Stomach (tissue), 9 donors: ENCODE measurements around the gene XRCC5. TPM values are rescaled to one million over a fixed set of nuclear protein-coding genes. Genes with fewer than 3 reads are reported as not detected.
A peak's percentile ranks its signal among the peaks of the same experiment; 100 is the strongest.

Experiments
- DNase-seq, 2 donors: peaks; one replicate each; pipeline versions ENCODE4 v3.0.0 to v3.0.0-alpha.2; 2013 to 2019
- H3K27ac ChIP-seq, 5 donors: fragments of 200-600 bp in 4 of 5; sonication (generic) in 4 of 5; one replicate each; pipeline ENCODE4 v1.5.1; 2013 to 2019; ENCODE audit warnings: mild to moderate bottlenecking in 1 of 5, moderate library complexity in 1 of 5
- H3K27me3 ChIP-seq, 3 donors: fragments of 200-600 bp; sonication (generic); one replicate each; pipeline ENCODE4 v1.5.1; 2017 to 2019; ENCODE audit warnings: mixed run types in 1 of 3
- H3K36me3 ChIP-seq, 4 donors: fragments of 200-600 bp; sonication (generic); 1 replicate in 3 of 4; 2 replicates in 1 of 4; pipeline ENCODE4 v1.5.1; 2016 to 2019
- H3K4me1 ChIP-seq, 4 donors: fragments of 200-600 bp; sonication (generic); one replicate each; pipeline ENCODE4 v1.5.1; 2016 to 2019
- H3K4me3 ChIP-seq, 4 donors: fragments of 200-600 bp; sonication (generic) in 3 of 4; one replicate each; pipeline ENCODE4 v1.5.1; 2016 to 2019; ENCODE audit warnings: mild to moderate bottlenecking in 1 of 4
- H3K9me3 ChIP-seq, 4 donors: fragments of 200-600 bp; sonication (generic); one replicate each; pipeline ENCODE4 v1.5.1; 2016 to 2019
- CTCF ChIP-seq, 7 experiments: fragments of 450-650 bp in 4 of 7; fragments of 200-600 bp in 3 of 7; sonication (generic) in 3 of 7; IDR thresholded peaks; one replicate each; pipeline ENCODE4 v1.5.1; 2016 to 2019; ENCODE audit warnings: antibody characterized with exemption in 7 of 7, control low read depth in 2 of 7, mild to moderate bottlenecking in 1 of 7
- EP300 ChIP-seq: sonication (generic); formaldehyde crosslinking; IDR thresholded peaks from one replicate; pipeline ENCODE4 v1.6.1; 2017; ENCODE audit warnings: antibody characterized with exemption
- POLR2A ChIP-seq, 4 donors: fragments of 450-650 bp; IDR thresholded peaks; one replicate each; pipeline ENCODE4 v1.6.1; 2016; ENCODE audit warnings: antibody characterized with exemption in 4 of 4, control low read depth in 2 of 4, mild to moderate bottlenecking in 1 of 4, moderate library complexity in 1 of 4
- POLR2AphosphoS5 ChIP-seq, 3 donors: sonication (generic); formaldehyde crosslinking; IDR thresholded peaks; one replicate each; pipeline ENCODE4 v1.6.1; 2016; ENCODE audit warnings: antibody characterized with exemption in 3 of 3
- WGBS, 5 donors: extraction: QIAGEN DNeasy Blood & Tissue Kit in 3 of 5; methylation state at CpG; one replicate each; pipeline versions ENCODE4 v1.1.5 to v1.1.7; 2013 to 2018; 5-methylcytosine and 5-hydroxymethylcytosine counted together
- intact Hi-C: fragments of 100-400 bp; cut with DNase I; formaldehyde crosslinking; loops from one replicate; pipeline ENCODE4 v1.15.1; 2023; ENCODE audit warnings: low total_unique reads
- polyA plus RNA-seq, 3 donors: library from polyadenylated mRNA; stranded (reverse); fragments of 200-250 nt; gene quantifications; one replicate each; pipeline ENCODE4 v1.2.3, GENCODE V29; 2013
- total RNA-seq, 5 donors: library from RNA; depleted of rRNA; stranded (reverse); fragments of >200 nt; gene quantifications; one replicate each; pipeline versions ENCODE4 v1.1.0 to v1.2.3, GENCODE V29; 2014 to 2016
- donor health status: healthy with polysubstance abuse.
- donor health status: Bipolar disorder and iron deficiency.
- donor health status: healthy.

The XRCC5 gene
- total and polyA plus RNA-seq, 8 donors, result 70.2 to 302 (median 92.9) TPM

GRCh38 chr2:216235896-216236295, 126.7 kb downstream of the XRCC5 start:
- DNase-seq, result no peak
- Histone ChIP-seq H3K27ac (no peak overlapping the region), H3K36me3 (no peaks in the 10 kb centered on the region), H3K27me3 (no peaks in the 10 kb centered on the region), H3K9me3 (peaks cover 3 to 27% (median 24%) of the 10 kb centered on the region in 4 donors), H3K4me3 (no peak overlapping the region), H3K4me1 (no peaks in the 10 kb centered on the region)
- WGBS, 5 donors, result 96 to 100% (median 97%) methylated on average over 1 of the region's 1 CpG
- TF ChIP-seq EP300 (no peak), CTCF (IDR thresholded peaks at IDR 0.05) (no peak), POLR2A (IDR thresholded peaks at IDR 0.05) (no peak), POLR2AphosphoS5 (IDR thresholded peaks at IDR 0.05) (no peak)
- intact Hi-C loops, result no loop called here

- Histone ChIP-seq H3K9me3 (peaks cover 3 to 22% (median 20%) of the 10 kb centered on the region in 4 donors), H3K27ac (no peak overlapping the region), H3K27me3 (no peaks in the 10 kb centered on the region), H3K4me3 (no peak overlapping the region), H3K36me3 (no peaks in the 10 kb centered on the region), H3K4me1 (no peaks in the 10 kb centered on the region)
- 0 to 80% (median 0%) methylated on average over 1 of the region's 1 CpG for WGBS, 5 donors
- DNase-seq, result no peak
- intact Hi-C loops, result no loop called here
- TF ChIP-seq POLR2AphosphoS5 (IDR thresholded peaks at IDR 0.05) (no peak), CTCF (IDR thresholded peaks at IDR 0.05) (no peak), POLR2A (IDR thresholded peaks at IDR 0.05) (no peak), EP300 (no peak)
These were observed 127.3 kb downstream of the XRCC5 start for GRCh38 chr2:216236486-216236885.

GRCh38 chr2:216242365-216242764, 133.2 kb downstream of the XRCC5 start:
- Histone ChIP-seq H3K27me3 (no peaks in the 10 kb centered on the region), H3K4me3 (no peak overlapping the region), H3K9me3 (no peaks in the 10 kb centered on the region), H3K36me3 (no peaks in the 10 kb centered on the region), H3K4me1 (no peaks in the 10 kb centered on the region), H3K27ac (no peak overlapping the region)
- TF ChIP-seq POLR2AphosphoS5 (IDR thresholded peaks at IDR 0.05), result no peak
- TF ChIP-seq POLR2A (IDR thresholded peaks at IDR 0.05), result no peak
- no peak for TF ChIP-seq EP300
- TF ChIP-seq CTCF (IDR thresholded peaks at IDR 0.05), result no peak
- 43 to 49% (median 45%) methylated on average over 6 of the region's 6 CpGs for WGBS, 5 donors
- intact Hi-C loops, result no loop called here
- peak in 1 of 2 donors; percentile 51 for DNase-seq

GRCh38 chr2:216243026-216243425, 133.9 kb downstream of the XRCC5 start:
- TF ChIP-seq POLR2AphosphoS5 (IDR thresholded peaks at IDR 0.05) (no peak), POLR2A (IDR thresholded peaks at IDR 0.05) (no peak), CTCF (IDR thresholded peaks at IDR 0.05) (no peak), EP300 (no peak)
- DNase-seq, result no peak
- Histone ChIP-seq H3K9me3 (no peaks in the 10 kb centered on the region), H3K27ac (no peak overlapping the region), H3K27me3 (no peaks in the 10 kb centered on the region), H3K36me3 (no peaks in the 10 kb centered on the region), H3K4me3 (no peak overlapping the region), H3K4me1 (no peaks in the 10 kb centered on the region)
- intact Hi-C loops, result no loop called here
- WGBS, 5 donors, result 84 to 94% (median 88%) methylated on average over 3 of the region's 3 CpGs
